ENCODE results near the gene PRKCH.

The PRKCH gene

GRCh38 chr14:61421212-61421923 lies 100.0 kb downstream of the PRKCH start:
- DNase-seq (ENCODE audit: low read depth) = no peak

- DNase-seq (ENCODE audit: low read depth) = no peak
Observed at GRCh38 chr14:61426048-61426447, 104.7 kb downstream of the PRKCH start.

GRCh38 chr14:61428261-61428660 lies 106.9 kb downstream of the PRKCH start:
- DNase-seq (ENCODE audit: low read depth) = no peak

DNA sequence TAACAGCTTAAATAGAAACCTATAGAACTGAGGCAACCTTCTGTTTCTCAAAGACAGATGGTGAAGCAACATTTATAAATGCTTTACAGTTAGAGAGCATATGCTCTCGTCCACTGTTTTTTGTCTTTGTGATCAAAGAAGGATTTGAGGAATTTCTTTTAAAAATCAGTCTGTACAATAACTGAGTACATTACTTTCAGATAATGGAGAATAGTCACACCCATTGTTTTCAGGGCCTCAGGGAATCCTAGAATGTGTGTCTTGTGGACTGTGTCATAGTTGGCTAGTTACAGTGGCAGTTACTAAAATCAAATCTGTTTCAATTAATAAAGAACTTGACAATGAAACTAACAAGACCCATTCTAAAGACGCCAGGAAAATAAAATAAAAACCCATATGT lies 107.9 kb downstream of the PRKCH start:
- no peak for DNase-seq (ENCODE audit: low read depth)

GRCh38 chr14:61430066-61430757 lies 108.8 kb downstream of the PRKCH start:
- DNase-seq (ENCODE audit: low read depth) = no peak

- no peak for DNase-seq (ENCODE audit: low read depth)
Observed at GRCh38 chr14:61433169-61433568, 111.8 kb downstream of the PRKCH start.

DNA sequence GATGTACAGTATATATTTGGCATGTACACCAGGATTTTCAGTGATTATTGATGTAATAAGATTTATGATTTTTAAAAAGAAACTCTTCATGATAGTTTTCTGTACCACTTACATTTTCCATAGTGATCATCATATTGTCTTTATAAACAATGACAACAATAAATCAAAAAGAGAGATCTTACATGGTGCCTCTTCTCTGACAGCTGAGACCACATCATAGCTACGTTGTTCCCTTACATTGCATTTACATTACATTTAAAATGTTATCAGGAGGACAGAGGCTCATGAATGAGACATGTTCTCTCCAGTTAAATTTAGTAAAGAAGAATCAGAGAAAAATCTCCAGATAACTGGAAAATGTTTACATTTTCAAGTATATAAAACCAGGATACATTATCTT lies 112.4 kb downstream of the PRKCH start:
- no peak for DNase-seq (ENCODE audit: low read depth)

DNA sequence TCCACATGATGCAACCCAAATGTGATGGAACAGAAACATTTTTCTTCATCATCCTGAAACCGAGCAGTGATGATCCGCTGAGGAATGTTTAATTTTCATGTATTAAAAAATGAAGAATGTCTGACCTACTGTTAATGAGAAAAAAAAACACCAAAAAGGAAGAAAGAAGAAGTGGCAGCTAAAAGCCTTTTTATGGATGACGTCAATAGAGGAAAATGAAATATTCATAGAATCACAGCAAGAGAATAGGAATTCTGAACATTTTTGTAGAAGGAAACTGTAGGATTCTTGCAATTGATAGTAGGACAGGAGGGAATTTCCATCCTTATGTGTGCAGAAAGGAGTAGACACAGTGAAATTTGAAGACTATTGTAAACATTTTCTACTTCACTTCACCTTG lies 112.9 kb downstream of the PRKCH start:
- no peak for DNase-seq (ENCODE audit: low read depth)

GRCh38 chr14:61435563-61436337 lies 114.4 kb downstream of the PRKCH start:
- no peak for DNase-seq (ENCODE audit: low read depth)

GRCh38 chr14:61437381-61437780 lies 116.0 kb downstream of the PRKCH start:
- DNase-seq (ENCODE audit: low read depth) = no peak

DNA sequence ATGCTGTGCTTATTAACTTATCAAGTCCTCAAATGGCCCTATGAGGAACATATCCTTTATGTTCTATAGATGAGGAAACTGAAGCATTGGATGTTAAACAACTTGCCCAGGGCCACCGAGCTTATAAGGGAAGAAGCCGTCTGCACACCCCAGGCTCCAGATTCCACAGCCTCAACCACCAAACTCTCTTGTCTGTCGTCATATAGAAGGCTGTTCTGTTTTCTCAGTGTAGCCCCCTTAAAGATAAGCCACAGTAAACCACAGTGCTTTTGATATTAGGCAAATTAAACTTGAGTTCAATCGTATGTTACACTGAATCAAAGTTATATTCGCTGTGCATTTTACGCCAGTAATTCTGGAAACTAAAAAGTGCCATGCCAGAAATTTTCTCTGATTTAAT lies 116.7 kb downstream of the PRKCH start:
- no peak for DNase-seq (ENCODE audit: low read depth)

- DNase-seq (ENCODE audit: low read depth) = no peak
Observed at GRCh38 chr14:61438497-61438859, 117.1 kb downstream of the PRKCH start.

DNA sequence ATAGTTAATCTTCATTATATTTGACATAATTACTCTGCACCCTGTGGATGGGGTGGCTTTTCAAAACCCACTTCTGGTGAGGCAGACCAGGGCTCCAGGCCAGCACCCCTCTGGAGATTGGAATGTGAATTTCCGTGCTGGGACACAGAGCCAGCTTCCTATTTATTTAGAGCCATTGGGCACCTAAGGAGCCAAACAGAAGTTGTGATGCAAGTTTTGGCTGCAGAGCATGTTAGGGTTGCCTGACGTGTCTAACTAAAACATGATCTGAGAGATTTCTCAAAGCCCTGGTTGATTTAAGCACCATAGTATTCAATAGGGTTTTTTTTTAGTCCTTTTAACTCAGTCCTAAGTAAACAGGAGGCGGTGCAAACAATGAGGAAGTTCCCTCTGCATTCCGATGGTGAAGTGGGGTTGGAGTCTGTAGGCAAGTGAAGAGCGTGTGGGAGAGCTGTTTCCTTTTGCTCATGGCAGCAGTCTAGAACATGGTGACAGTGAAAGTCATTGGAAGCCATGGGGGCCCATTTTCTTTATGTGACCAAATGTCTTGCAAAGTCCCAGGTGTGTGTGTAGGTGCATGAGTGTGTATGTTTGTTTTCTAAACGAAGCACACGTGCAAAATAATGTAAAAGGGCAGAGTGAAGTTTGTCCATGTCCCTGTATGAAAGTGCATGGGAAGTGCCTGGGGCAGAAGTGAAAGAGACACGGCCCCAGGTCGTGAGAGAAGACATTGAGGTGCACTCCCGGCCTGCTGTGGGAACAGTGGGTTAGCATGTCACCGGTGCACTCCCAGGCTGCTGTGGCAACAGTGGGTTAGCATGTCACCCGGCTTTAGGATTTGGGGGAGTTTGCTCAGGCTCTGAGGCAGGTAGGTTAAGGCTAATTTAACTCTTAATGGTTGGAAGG lies 117.7 kb downstream of the PRKCH start:
- no peak for DNase-seq (ENCODE audit: low read depth)

DNA sequence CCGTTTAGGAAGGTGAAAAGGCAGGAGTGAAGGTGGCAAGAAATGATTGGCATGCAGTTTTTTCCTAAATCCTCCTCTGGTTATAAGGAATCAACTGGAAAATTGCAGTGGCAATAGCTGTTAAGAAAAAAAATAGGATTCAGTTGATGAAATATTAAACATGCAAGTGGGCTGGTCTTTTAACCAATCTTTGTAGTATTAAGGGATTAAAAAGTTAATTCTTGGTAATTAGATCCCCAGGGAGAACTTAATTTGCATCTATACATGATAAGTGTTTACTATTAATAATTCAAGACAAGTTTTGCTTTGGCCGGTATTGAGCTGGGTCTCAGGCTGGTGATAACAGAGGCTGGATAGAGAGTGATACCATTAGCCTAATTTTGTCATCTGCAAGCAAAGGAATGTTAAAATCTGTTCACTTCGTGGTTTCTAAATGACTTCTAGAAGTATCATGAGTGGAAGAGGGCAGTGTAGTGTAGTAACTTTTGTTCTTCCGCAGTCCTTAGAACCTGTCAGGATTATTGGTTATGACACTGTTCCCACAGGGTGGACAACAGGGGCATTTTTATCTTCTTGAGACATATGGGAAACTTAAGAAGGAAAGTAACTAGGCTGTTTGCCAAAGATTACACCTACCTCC lies 118.5 kb downstream of the PRKCH start:
- no peak for DNase-seq (ENCODE audit: low read depth)

GRCh38 chr14:61443481-61443880 lies 122.1 kb downstream of the PRKCH start:
- no peak for DNase-seq (ENCODE audit: low read depth)

DNA sequence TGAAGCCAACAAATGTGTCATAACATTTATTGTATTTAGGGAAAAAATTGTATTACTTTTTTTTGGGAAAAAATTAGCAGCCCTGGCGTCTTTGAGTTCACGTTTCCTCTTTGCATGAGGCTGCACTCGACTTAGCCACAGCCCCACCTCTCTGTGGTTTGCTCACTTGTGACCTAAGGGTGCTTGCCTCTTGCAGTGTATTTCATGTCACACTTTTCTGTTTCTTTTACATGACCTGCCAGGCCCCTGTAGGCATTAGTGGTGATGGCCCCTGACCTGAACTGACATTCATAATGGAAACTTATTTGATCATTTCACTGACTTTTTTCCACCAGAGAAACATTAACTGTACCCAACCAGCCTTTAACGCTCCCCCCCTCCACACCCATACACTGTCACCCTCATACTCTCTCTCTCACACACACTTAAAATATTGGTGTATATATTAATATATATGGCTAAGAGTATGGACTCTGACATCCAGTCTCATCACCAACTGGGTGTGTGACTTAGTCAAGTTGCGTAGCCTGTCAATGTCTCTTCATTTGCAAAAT lies 122.9 kb downstream of the PRKCH start:
- peak; percentile 51 for DNase-seq (ENCODE audit: low read depth)

DNA sequence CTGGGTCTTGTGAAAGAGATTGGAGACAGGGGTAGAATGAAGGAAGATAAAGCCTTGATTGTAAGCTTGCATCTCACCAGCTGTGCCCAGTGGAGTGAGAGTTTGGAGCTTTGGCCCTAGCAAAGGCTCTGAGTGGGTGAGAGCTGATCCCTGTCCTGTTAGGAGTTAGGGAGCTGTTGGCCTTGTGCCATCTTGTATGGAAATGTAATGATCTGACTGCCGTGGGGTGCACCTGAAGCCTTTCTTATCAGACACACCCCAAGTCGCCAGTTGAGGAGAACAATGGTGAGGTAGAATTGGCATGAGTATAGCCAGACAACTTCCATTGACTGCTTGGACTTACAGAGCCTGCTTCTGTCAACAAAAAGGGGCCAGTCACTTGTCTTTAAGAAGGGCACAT lies 130.1 kb downstream of the PRKCH start:
- DNase-seq (ENCODE audit: low read depth) = no peak

DNA sequence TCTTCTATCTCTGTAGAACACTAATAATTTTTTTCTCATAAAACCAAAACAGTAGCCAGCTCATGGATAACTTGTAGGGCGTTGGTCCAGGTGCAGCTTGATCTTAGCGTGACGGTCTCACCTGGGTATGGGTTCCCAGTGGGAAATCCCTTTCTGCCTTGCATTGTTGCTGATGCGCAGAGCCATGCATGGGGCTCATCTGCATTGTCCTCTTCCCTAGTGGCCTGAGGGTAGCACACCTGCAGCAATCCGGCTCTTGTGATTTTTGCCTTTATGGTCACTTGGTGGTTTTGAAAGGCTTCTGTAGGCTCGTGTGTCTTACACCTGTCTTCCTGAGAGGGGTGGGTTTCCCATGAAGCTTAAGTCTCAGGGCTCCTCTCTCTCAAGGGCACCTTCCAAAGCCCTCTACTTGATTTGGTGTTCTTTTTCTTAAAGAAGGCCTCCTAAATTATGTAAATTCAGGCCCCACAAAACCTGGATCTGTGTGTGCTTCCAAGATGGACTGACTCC lies 130.6 kb downstream of the PRKCH start:
- DNase-seq (ENCODE audit: low read depth) = no peak

DNA sequence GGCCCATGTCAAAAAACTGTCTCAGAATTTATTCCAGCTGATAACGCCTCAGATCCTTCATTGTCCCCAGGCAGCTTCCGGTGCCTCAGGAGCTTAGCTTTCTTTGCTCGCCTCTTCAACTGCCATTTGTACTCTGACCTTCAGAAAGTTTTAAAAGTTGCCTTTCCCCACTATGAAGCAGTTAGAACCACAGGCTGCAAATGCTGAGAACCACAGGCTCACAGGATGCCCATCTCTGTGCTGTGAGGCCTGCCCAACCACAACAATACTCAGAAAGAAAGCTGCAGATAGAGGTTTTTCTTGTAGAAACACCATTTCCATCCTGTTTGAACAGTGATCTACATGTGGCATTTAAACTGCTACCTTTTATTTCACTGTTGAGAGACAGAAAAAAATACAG lies 131.1 kb downstream of the PRKCH start:
- DNase-seq (ENCODE audit: low read depth) = no peak

DNA sequence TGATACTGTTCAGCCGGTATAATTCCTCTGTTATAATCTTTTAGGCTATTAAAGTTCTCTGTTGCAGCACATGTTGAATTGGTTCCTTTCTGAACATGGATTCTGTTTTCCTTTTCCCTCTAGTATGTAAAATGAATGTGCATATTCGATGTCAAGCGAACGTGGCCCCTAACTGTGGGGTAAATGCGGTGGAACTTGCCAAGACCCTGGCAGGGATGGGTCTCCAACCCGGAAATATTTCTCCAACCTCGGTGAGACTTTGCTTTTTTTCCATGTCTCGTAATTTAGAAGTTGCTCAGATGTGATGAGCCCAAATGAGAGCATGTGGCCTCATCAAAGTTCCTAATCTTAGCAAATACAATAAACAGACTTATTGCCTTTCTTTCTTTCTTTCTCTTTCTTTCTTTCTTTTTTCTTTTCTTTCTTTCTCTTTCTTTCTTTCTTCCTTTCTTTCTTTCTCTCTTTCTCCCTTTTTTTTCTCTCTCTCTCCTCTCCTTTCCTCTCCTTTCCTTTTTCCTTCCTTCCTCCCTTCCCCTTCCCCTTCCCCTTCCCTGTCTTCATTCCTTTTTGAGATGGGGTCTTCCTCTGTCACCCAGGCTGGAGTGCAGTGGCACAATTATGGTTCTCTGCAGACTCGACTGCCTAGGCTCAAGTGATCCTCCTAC lies 131.9 kb downstream of the PRKCH start:
- no peak for DNase-seq (ENCODE audit: low read depth)

Measured in T follicular helper cell (primary cell).